ENCODE results near the gene MROH9.
"Not testable (repeated sequence)": the region's sequence is repeated elsewhere in the genome, so short reads cannot be mapped to it uniquely, and the experiment has no call there.

Gene MROH9, protein sequence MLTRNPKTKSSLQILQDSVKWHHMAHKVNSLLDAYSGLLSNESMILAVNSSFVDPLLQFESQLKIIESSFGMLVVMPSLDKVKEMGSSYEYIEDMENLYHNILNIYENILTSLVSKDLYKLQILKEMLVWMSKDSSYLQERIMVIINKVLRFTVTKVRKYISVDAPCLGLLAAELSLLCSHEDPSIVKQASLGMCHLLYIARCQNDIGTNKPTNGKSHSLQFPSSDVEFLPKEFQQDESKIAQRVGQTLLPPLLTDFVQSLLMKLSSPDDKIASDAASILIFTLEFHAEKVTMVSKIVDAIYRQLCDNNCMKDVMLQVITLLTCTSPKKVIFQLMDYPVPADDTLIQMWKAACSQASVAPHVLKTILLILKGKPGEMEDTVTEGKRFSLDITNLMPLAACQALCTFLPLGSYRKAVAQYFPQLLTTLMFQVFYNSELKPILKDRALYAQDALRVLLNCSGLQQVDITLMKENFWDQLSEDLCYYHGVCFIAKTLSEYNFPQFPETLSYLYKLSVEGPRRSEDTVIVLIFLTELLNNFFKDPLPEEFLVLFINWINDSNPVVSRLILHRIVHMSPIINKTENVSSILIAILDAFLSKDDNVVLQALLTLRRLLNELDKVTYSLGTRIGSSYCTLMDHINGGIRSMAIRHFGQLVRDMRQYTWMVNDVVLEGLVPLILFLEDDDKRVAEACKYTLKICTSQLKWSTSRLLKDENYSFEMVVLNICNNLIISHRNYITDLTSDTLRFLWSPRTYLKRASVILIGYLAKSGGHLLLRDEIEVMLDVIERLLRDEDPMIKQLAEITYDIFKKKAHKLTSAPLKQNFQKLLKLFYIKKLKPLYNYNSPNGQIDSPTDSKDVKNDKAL

DNA sequence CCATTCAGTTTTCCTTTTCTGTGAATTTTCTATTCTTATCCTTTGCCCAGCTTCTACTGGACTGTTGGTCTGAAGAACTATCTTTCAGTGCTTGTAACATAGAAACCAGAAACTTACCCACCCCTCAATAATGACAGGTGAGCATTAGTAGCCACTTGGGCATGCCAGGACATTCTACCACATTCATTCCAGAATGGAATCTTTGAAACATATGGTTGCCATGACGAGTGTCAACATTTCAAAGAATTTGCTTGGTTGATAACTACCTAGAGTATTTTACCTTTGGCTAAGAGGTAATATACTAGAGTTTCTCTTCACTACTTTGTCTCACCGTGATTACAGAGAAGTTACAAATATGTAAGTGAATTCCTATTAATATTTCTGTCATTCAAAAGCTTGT lies at the start of gene MROH9:
Gene MROH9, plus strand, starts transcription at position 304 of the 400 bp plus-strand sequence. CDS start 10,023 bp downstream, outside the sequence.
- no peak for DNase-seq

DNA sequence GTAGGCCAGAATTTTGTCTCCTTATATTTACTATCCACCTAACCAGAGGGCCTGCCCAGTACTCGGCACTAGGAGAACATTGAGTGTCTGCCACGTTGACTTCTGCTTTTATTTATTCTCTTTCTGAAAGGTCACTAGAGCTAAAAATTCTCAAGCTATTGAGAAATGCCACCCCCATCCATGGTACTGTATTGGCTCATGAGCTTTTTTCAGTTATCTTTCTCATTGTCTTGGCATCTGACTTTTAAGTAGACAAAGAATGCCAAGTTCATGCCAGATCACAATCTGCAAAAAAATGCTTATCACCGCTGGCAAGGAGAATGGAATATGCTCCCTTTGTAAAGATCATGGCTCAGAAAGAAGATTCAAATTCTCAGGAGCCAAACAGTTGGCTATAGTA lies 49.8 kb upstream of the MROH9 start:
- DNase-seq = no peak

DNA sequence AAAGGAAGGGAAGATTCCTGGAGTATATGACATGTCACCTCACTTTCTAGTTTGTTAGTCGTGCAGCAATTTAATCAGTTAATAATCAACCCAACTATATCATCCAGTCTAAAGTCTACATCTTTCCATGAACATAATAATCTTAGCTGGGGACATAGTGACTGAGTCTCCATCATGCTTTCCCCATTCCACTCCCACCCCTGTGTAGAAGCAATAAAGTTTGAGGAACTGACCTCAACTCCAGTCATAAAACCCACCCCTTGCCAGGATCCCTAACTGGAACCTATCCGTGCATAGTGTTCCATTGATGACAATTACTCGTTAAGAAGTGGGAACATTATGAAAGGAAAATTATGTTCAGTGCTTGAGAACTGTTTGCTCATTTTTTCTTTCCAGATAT lies 48.9 kb upstream of the MROH9 start:
- DNase-seq = no peak

DNA sequence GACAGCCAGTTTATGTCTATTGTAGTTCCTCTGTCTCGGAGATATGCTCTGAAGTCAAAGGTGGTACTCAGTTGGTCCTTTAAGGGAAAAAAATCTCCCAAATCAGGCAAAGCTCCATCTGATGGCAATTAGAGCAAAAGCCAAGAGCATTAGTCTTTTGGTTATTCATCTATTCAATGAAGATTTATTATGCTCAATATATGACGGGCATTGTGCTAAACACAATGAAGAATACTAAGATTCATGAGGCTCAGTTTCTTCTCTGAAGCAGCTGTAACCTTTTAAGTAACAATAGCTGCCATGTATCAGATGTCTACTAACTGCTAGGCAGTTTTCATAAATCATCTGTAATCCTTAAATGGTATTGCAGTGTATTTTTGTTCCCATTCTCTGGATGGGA lies 47.6 kb upstream of the MROH9 start:
- no peak for DNase-seq

DNA sequence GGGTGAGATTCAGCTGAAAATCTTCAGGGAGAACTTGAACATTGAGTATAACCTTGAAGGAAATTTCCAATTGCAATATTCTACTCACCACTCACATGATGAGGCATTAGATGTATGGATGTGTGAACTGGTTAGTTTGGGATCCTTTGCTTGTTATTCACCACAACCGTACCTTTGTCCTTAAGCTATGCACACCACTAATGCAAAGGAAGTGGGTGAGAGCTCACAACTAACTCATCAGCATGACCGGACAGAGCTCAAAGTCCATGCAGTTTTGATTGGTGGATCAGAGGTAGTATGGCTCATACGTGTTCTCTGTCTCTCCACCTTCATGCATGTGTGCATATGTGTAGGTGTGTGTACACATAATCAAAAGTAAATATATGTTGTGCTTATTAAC lies 43.5 kb upstream of the MROH9 start:
- DNase-seq = no peak

DNA sequence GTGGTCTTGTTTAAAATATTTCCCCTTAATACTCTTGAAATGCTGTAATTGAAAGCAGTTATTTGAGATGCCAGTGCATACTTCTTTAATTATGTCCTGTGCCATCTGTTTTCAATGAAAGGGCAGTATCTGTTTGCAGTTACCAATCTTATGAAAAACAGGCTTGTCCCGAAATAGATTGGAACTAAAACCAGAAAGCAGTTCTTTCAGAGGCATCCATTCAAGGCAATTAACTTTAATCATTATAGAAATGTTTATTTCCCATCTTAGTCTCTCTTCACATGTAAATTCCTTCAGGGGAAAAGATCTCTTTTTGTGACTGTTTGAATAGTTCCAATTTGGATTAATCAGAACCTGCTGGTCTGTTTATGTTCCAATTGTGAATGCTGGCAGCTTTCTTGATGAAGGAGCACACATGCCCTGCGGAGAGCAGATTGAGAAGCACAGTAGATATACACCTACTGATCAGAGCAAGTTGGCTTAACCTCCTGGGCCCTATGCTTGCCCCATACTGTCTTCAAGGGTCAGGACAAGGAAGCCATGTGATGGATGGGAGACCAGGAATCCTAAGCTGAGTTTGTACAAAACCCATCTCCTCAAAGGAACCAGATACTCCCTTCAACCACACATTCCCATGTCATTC lies 41.6 kb upstream of the MROH9 start:
- no peak for DNase-seq

DNA sequence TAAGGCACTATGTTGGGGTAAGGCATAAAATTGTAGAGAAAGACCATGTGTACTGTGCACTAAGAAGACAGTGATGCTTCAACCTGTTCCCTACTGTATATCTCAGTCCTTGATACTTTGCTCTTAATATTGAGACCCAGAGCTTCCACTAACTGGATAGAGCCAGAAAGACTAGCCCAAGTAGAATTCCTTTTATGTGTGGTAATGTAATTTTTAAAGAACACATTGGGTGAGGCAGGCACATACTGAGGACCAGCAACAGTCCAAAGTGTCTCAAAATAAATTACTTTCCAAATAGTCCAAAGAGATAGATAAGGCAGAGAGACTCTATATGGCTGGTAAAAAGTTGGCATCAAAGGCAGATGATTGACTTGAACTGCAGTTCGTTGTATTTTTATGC lies 31.4 kb upstream of the MROH9 start:
- DNase-seq = no peak

DNA sequence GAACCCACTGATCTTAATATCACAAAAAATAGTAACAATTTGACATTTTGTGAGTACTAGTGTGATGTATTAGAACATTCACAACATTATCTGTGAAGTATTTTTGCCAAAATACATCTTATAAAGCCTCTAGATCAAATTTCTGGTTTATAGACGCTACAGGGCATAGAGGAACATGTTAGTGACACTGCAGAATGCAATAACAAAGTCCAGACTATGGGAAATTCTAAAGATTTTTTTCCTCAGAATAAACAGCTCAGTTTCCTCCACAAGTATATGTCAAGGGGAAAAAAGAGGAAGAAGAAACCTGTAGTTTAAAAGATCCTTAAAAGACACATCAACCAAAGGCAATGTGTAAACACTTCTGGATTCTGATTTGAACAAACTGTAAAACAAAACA lies 26.4 kb upstream of the MROH9 start:
- no peak for DNase-seq

DNA sequence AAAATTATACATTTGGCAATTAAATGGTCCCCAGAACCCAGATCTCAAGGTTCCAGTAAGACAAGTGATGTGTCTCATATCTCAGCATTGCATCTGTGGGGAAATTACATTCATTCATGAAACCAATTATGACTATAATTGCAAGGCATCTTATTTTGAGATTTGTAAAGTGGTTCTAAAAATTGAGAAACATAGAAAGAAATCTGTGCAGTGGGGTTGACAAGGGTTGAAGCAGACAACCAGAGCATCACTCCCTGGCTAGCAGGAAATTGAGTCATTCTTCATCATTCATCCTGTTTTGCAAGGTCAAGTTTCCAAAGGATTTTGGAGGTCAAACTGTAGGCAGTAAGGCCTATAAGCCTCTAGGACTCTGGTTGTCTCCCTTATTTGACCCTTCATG lies 25.1 kb upstream of the MROH9 start:
- no peak for DNase-seq

DNA sequence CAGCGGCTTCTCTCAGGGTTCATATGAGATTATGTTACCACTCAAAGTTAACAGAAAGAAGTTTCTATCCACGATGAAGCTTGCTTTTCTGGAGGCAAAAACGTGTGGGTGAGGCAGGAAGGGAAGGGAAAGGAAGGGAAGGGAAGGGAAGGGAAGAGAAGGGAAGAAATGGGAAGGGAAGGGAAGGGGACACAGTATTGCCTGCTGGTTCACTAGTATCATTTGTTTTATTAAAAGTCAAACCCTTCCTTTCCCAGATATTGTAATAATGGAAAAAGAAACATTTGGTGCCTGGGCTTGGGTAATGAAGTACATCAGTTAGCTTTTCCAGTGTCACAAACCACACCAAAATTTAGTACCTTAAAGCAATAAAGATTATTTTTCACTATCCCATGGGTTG lies 18.0 kb upstream of the MROH9 start:
- no peak for DNase-seq

DNA sequence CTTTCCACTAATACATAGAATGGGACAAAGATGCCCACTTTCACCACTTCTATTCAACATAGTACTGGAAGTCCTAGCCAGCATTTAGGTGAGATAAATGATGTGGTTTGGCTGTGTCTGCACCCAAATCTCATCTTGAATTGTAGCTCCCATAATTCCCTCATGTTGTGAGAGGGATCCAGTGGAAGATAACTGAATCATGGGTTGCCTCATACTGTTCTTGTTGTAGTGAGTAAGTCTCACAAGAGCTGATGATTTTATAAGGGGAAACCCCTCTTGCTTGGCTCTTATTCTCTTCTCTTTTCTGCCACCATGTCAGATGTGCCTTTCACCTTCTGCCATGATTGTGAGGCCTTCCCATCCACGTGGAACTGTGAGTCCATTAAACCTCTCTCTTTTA lies 10.7 kb upstream of the MROH9 start:
- DNase-seq = not testable (repeated sequence)

DNA sequence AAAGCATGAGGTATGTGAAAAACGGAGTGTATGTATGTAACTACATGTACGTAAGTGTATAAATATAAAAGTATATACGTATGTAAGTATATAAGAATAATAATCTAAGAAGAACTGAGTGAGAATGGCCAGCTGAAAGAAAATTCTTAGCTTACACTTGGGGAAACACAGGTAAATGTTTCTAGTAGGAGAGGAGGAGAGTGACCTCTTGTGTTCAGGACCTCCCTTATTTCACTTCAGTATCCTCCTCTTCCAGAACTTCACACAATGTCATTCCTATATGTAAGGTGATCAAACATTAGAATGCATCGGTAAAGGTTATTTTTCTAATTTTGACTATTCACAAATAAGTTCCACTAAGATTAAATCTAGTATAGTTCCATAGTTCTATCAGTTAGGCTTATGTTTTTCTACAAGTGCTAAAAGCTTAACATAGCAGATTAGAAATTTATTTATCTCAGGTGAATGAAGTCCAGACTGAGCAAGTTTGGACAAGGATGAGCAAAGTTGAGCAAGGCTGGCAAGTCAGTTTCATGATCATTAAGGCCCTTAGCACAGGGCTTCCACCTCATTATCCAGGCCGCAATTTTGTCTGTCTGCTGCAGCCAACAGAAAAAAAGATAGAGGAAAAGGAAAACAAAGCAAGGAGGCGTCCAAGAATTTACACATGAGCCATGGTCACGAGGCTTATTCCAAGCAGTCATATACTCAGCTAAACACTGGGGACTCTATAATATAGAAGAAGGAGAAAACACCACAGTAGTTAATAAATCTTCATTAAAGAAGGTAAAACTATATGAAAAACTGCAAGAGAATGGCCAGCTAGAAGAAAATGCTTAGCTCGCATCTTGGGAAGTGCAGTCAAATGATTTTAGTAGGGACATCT lies 7.1 kb upstream of the MROH9 start:
- no peak for DNase-seq

DNA sequence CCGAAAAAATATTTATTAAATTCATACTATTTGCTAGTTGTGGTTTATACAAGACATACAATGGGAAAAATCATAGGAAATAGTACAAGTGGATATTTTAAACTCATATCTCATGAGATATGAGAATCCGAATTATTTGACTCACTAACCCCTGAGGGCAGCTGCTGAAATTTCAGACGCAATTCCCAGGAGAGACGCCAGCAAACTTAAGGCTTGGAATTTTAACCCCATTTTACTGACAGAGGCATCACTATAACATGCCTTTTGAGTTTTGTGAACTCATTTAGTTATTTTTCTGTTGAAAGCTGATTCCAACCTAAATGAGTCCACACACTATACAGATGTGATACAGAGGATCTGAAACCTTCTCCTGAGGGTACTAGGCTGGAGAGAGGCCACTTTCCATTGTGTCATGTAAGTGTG lies 5.9 kb upstream of the MROH9 start:
- no peak for DNase-seq

DNA sequence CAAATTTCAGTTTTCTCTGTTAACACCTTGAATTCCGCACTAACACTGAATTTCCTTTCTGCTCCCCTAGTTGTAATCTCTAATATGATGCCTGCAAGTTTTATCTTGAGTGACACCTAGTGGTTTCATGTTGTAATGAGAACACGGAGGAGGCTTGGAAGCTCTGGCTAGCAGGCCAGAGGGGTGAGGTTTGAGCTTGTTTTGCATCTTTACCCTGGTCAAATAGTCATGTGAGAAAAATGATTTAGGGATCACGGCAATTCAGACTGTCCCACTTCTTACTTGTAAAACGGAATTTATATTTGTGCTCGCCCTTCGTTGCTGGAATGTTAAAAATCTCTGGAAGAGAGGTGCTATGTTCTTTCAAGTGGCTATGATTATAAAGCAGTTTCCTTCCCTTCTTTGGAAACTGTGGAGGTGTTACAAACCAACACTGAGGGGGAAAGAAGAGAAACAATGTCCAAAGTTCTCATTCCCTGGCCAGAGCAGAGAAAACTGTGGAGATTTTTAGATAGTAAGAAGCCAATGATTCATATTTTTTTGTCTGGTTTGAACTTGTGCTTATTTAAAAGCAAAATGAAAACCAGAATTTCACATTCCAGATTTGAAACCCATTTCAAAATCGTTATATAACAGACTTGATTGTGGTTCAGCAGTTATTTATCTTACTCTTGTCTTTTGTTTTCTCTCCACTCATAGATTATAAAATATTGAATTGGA lies 5.3 kb upstream of the MROH9 start:
- peak; percentile 2 for DNase-seq

DNA sequence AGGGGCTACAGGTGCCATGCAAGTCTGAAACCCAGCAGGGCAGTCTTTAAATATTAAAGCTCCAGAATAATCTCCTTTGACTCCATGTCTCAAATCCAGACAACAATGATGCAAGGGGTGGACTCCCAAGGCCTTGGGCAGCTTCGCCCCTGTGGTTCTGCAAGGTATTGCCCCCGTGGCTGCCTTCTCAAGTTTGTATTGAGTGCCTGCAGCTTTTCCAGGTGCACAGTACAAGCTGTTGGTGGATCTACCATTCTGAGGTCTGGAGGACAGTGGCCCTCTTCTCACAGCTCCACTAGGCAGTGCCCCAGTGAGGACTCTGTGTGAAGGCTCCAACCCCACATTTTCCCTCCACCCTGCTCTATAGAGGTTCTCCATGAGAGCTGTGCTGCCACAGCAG lies 3.7 kb upstream of the MROH9 start:
- DNase-seq = no peak

DNA sequence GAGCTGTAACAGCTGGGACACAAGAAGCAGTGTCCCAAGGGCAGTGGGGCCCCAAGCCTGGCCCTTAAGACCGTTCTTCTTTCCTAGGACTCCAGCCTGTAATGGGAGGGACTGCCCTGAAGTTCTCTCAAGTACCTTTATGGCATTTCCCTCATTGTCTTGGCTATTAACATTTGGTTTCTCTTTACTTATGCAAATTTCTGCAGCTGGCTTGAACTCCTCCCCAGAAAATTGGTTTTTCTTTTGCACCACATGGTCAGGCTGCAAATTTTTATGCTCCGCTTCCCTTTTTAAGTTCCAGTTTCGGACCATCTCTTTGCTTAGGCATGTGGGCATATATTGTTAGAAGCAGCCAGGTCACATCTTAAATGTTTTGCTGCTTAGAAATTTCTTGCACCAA lies 3.1 kb upstream of the MROH9 start:
- no peak for DNase-seq

DNA sequence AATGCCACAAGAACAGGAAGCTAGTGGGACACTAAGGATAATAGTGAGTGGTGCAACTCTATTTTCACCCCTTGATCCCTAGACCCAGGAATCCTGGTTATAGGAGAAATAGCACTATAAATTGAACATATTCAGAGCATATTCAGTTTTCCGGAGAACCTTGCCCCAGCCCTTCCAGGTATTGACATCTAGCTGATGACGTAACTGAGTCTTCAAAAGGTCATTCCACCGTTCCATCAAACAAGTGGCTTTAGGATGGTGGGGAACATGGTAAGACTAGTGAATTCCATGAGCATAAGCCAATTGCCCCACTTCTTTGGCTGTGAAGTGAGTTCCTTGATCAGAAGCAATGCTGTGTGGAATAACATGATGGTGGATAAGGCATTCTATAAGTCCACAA lies 2.9 kb downstream of the MROH9 start:
- DNase-seq = no peak

DNA sequence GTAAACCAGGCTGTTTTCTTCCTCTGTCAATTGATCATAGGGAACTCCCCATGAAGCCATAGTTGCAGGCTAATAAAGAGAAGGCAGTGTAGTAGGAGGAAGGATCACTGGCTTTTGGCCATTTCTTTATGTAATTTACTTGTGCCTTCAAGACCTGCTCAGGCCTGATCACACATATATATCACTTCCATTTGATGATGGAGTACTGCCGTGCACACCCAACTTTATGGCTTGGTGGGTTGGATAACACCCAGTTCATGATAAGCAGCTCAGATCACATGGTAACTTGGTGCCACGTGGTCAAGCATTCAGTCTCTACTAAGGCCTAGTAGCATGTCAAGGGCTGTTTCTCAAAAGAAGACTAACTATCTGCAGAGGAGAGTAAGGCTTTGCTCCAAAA lies 4.1 kb downstream of the MROH9 start:
- DNase-seq = no peak

DNA sequence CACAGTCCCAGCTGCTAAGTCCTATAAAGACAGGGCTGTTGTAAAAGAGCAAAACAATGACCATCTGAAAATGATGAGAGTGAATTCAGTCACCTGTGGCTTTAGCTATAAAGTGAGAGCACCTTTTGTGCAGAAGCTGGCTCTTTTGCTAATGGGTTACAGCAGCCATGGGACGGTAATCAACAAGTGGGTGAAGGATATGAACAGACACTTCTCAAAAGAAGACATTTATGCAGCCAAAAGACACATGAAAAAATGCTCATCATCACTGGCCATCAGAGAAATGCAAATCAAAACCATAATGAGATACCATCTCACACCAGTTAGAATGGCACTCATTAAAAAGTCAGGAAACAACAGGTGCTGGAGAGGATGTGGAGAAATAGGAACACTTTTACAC lies 16.4 kb downstream of the MROH9 start:
- not testable (repeated sequence) for DNase-seq

DNA sequence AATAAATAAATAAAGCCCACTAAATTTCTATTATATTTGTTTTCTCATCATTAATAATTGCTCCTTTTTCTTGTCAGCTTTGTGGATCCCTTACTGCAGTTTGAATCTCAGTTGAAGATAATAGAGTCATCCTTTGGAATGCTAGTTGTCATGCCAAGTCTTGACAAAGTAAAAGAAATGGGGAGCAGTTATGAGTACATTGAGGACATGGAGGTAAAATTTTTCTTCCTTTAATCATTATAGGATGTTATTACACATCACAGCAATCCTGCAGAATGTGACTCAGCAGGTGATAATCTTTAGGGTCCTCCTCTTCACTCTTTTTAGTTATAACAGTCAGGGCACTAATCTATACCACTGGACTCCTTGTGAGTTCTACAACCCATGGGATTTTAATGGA lies 24.1 kb downstream of the MROH9 start:
- DNase-seq = no peak

DNA sequence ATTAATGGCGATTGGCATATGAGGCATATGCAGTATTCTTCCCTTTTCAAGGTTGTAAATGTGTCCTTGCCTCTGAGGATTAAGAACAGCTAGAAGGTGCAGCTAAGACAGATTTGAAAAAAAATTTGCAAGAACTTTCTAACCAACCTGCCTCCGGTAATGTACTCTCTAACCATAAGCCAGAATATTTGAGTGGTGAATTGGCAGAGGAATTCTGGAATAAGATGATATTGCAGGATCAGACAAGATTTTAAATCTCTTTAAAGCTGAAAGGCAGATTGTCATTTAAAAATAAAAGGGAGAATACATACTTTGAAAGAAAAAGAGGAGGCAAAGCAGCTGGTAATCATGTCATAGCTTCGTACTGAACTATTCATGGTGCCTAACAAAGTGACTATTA lies 29.2 kb downstream of the MROH9 start:
- no peak for DNase-seq
